Measurements from ENCODE around the gene CHST2.
A peak's percentile ranks its signal among the peaks of the same experiment; 100 is the strongest.

The CHST2 gene

DNA sequence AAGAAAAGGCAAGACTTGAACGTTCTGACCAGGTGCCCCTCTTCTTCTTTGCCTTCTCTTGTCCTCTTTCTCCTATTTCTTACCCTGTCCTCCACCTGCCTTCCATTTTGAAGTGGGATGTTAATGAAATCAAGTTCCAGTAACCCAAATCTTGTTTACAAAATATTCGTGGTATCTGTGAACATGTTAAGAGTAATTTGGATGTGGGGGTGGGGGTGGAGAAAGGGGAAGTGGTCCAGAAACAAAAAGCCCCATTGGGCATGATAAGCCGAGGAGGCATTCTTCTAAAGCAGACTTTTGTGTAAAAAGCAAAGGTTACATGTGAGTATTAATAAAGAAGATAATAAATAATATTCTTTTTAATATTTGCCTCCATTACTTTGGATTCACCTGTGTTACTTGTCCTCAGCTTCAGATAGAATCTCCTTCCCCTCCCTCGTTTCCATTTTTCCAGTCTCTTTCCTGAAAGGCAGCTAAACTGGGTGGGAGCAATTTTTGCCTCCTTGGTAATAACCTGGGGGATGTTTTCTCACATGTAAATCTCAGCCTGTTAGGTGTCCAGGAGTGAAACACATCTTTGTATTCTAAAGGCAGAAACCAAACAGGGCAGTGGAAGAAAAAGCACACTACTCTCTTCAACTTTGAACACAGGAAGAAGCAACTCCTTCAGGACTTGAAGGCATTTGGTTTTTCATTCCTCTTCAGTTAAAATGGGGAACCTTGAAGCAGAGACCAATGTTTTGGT lies 3.2 kb downstream of the CHST2 start:
- no peak for DNase-seq (ENCODE audit: low read depth in 2 of 2)
- TF ChIP-seq, protein P1, sequence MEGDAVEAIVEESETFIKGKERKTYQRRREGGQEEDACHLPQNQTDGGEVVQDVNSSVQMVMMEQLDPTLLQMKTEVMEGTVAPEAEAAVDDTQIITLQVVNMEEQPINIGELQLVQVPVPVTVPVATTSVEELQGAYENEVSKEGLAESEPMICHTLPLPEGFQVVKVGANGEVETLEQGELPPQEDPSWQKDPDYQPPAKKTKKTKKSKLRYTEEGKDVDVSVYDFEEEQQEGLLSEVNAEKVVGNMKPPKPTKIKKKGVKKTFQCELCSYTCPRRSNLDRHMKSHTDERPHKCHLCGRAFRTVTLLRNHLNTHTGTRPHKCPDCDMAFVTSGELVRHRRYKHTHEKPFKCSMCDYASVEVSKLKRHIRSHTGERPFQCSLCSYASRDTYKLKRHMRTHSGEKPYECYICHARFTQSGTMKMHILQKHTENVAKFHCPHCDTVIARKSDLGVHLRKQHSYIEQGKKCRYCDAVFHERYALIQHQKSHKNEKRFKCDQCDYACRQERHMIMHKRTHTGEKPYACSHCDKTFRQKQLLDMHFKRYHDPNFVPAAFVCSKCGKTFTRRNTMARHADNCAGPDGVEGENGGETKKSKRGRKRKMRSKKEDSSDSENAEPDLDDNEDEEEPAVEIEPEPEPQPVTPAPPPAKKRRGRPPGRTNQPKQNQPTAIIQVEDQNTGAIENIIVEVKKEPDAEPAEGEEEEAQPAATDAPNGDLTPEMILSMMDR (IDR thresholded peaks at IDR 0.05; ENCODE audit: low read depth, low read length): no peak
- H3K4me3 ChIP-seq (replicated peaks in 1 of 2; ENCODE audit: low read depth in 2 of 2, low read length in 2 of 2): peak overlapping the region in 1 of 2 donors; percentile 86

DNA sequence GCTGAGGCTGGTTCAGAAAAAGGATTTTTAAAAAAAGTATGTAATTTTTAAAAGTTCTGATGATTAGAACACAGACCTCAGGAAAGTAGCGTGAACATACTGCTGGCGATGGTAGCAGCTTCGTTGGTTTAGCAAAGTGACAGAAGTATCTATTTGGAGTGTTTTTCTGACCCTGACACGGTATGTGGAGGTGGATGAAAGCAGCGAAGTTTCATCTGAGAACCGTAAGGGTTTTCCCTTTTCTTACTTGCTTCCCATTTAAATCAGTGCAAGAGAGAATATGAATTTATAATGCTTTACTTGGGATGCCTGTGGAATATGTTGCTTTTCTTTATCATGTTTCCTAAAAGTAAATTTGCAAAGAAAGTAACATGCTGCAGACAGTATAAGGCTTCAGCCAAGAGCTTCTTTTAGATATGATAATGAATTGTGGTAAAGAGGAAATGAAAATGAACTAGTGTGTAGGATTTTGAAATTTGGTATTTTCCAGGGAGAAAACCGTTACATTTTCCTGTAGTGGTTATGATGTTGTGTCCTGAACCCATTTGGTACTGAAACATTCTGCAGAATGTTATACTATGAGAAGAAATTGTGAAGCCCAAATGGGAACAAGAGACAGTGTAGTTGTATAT lies 3.9 kb downstream of the CHST2 start:
- TF ChIP-seq, protein P1 (IDR thresholded peaks at IDR 0.05; ENCODE audit: low read depth, low read length): no peak
- H3K4me3 ChIP-seq (replicated peaks in 1 of 2; ENCODE audit: low read depth in 2 of 2, low read length in 2 of 2): peak overlapping the region in 1 of 2 donors; percentile 86
- no peak for DNase-seq (ENCODE audit: low read depth in 2 of 2)

DNA sequence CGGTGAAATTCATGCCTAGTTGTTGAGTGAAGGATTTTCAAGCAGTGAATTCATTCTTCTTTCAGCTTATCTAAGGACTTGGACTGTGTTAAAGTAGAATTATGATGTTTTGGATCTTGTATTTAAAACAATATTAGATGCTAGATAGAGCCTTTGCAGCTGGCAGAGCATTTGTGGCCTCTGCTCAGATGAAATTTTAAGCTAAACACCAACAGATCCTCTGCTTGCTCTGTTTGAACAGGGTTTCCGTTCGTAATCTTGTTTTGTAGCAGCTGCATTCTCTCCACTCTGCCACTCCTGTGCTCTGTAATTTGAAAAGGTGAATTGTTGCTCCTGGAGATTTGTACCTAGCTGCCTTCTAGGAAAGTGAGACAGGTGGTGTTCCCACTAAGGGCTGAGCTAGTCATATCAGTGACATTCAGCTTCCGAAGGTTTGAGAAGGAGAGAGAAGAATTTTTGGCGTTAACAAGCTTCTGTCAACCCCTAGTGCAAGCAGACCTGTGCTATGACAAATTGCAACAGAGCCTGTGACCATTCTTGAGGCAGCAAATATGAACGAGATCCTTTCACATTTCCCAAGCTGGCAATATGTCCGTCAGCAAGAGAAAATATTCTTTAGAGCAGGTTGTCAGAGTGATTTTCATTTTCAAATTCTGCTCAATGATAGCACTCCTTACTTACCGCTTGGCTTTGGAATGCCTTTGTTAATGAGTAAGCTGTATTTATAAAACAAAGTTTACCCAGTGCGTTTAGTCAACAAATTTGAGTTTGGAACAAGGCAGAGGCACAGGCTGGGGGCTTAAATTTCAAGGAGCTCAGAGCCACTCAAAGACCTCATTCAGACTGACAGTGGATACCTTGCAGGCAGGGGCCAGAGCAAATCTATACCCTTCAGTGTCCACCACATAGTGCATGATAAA lies 5.3 kb downstream of the CHST2 start:
- DNase-seq (ENCODE audit: low read depth in 2 of 2): peak; percentile 14 to 29

DNA sequence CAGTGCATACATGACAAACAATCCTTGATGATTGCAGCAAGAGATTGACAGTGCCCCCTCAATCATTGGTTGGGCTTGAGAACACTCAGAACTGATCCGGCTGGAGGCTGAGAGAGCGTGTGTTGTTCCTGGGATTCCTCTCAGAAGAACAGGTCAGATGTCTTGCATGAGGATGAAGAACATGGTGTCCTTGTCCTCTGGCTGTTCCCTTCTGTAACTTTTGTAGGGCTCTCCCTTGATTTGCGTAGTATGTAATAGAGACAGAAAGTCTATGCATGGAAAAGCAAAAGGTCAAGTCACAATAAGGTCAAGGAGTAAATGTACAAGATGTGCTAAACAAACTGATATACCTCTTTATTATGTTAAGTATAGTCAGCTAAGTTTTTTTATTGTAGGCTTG lies 8.2 kb downstream of the CHST2 start:
- H3K4me3 ChIP-seq (replicated peaks in 1 of 2; ENCODE audit: low read depth in 2 of 2, low read length in 2 of 2): no peak overlapping the region
- TF ChIP-seq, protein P1 (IDR thresholded peaks at IDR 0.05; ENCODE audit: low read depth, low read length): no peak
- DNase-seq (ENCODE audit: low read depth in 2 of 2): no peak

More for the DNA sequence above, 5.3 kb downstream of the CHST2 start:
- peak overlapping the region in 1 of 2 donors; percentile 86 for H3K4me3 ChIP-seq (replicated peaks in 1 of 2; ENCODE audit: low read depth in 2 of 2, low read length in 2 of 2)
- TF ChIP-seq, protein P1 (IDR thresholded peaks at IDR 0.05; ENCODE audit: low read depth, low read length): no peak

DNA sequence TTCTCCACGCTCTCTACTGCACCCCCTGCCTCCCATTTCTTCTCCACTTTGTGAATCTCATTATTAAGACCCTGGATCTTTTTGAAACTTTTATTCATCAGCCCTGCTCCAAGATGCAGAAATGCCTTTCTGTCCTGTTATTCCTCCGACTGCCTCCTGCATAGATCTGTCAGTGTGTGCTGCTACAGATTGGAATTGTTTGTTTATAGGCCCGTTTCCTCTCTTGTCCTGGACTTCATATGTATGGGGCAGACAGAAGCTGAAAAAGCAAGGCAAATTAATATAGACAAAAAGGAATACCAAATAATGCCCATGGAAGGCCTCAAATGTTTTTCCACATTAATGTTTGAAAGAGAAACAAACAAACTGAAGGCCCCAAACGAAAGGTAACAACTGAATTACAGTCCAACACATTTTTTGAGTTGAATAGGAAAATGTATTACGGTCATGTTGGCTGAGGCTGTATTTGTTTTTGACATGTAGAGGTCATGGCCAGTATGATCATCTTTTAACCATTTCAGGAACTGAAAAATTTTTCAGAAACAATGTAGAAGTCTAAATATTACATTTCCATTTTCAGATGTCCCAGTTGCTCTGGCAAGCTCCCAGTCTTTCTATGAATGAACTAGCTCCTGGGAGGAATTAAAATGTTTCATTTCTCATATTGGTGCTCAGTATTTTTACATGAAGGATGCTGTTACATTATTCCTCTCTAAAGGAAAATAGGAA lies 8.8 kb downstream of the CHST2 start:
- no peak overlapping the region for H3K4me3 ChIP-seq (replicated peaks in 1 of 2; ENCODE audit: low read depth in 2 of 2, low read length in 2 of 2)
- TF ChIP-seq, protein P1 (IDR thresholded peaks at IDR 0.05; ENCODE audit: low read depth, low read length): no peak
- no peak for DNase-seq (ENCODE audit: low read depth in 2 of 2)

All from cardiac fibroblast (primary cell).